Endothelial cell of umbilical vein (primary cell): Measurements from ENCODE around the gene MSH3. TPM values are rescaled to one million over a fixed set of nuclear protein-coding genes. Genes with fewer than 3 reads are reported as not detected.

Experiments used
- BruUV-seq: library from RNA; stranded (reverse); fragments of 400-500 nt; replicated peaks from 2 replicates; lab custom pipeline; 2021; lab: Mats Ljungman, UMichigan
- CTCF ChIA-PET: fragments of 300-600, 350-600 bp; sonication (Branson Sonifier 250); formaldehyde crosslinking; loops from one replicate; lab custom pipeline; 2021; ENCODE audit warnings: antibody characterized with exemption, inconsistent platforms; lab: Charles Lee
- POLR2A ChIA-PET: fragments of 300-600, 350-600 bp; sonication (Branson Sonifier 250); formaldehyde crosslinking; loops from one replicate; lab custom pipeline; 2021; ENCODE audit warnings: antibody characterized with exemption, inconsistent platforms; lab: Charles Lee
- DNase-seq: peaks from one replicate; pipeline ENCODE4 v3.0.0-alpha.2; 2011; ENCODE audit warnings: low read depth, low spot score
- FAIRE-seq: peaks from 2 replicates; lab custom pipeline; 2011; peaks lifted over from hg19 to GRCh38; lab: Jason Lieb, UNC
- H2AFZ ChIP-seq: 2 replicates; pipeline ENCODE4 v1.6.0; 2012; ENCODE audit warnings: low read depth, low read length, control low read depth, inconsistent platforms
- H3K27ac ChIP-seq: 2 replicates; pipeline ENCODE4 v1.5.1; 2011; ENCODE audit warnings: low read depth, mild to moderate bottlenecking, control low read depth, low read length, moderate library complexity; ENCODE audit not compliant: insufficient read depth
- H3K27me3 ChIP-seq, 2 experiments: 2 replicates each; pipeline versions ENCODE4 v1.6.0 to v1.6.1; 2011; ENCODE audit warnings: low read length in 2 of 2, mixed read lengths in 1 of 2; ENCODE audit not compliant: control insufficient read depth in 2 of 2, insufficient read depth in 2 of 2
- H3K36me3 ChIP-seq, 2 experiments: 2 replicates in 1 of 2; 3 replicates in 1 of 2; pipeline ENCODE4 v1.5.1; 2011; ENCODE audit warnings: low read length in 2 of 2, mild to moderate bottlenecking in 1 of 2, moderate library complexity in 1 of 2; ENCODE audit not compliant: control insufficient read depth in 2 of 2, insufficient read depth in 2 of 2; ENCODE audit errors: extremely low read depth in 1 of 2
- H3K4me1 ChIP-seq: 3 replicates; pipeline ENCODE4 v1.5.1; 2011; ENCODE audit warnings: mild to moderate bottlenecking, low read length; ENCODE audit not compliant: control insufficient read depth, insufficient read depth; ENCODE audit errors: extremely low read depth
- H3K4me2 ChIP-seq: 2 replicates; pipeline ENCODE4 v1.6.1; 2011; ENCODE audit warnings: low read length, control low read depth, mixed read lengths; ENCODE audit not compliant: insufficient read depth
- H3K4me3 ChIP-seq, 3 experiments: fragments of 200-600 bp in 1 of 3; sonication (generic), shearing (Covaris generic) in 1 of 3; replicated peaks in 1 of 3; 2 replicates each; pipeline ENCODE4 v1.5.1; 2011 to 2016; ENCODE audit warnings: control low read depth in 3 of 3, low read length in 3 of 3, mild to moderate bottlenecking in 2 of 3, inconsistent platforms in 1 of 3, low read depth in 1 of 3, moderate library complexity in 1 of 3; ENCODE audit not compliant: insufficient read depth in 1 of 3
- H3K79me2 ChIP-seq: 2 replicates; pipeline ENCODE4 v1.6.0; 2012; ENCODE audit warnings: low read length, inconsistent platforms; ENCODE audit not compliant: control insufficient read depth, insufficient read depth
- H3K9ac ChIP-seq: replicated peaks from 2 replicates; pipeline ENCODE3; 2011; ENCODE audit warnings: low read length, control low read depth; ENCODE audit not compliant: insufficient read depth; ENCODE audit errors: extremely low read depth
- H3K9me1 ChIP-seq: replicated peaks from 3 replicates; pipeline ENCODE4 v1.6.0; 2011; ENCODE audit warnings: mild to moderate bottlenecking, low read length; ENCODE audit not compliant: control insufficient read depth, insufficient read depth; ENCODE audit errors: extremely low read depth
- H3K9me3 ChIP-seq: replicated peaks from 2 replicates; pipeline ENCODE4 v1.5.1; 2012; ENCODE audit warnings: low read length, inconsistent platforms; ENCODE audit not compliant: control insufficient read depth, insufficient read depth
- H4K20me1 ChIP-seq: replicated peaks from 2 replicates; pipeline ENCODE3; 2011; ENCODE audit warnings: mild to moderate bottlenecking, low read length; ENCODE audit not compliant: control insufficient read depth, insufficient read depth; ENCODE audit errors: extremely low read depth
- EZH2 ChIP-seq: IDR thresholded peaks from 2 replicates; pipeline ENCODE4 v1.6.1; 2012; ENCODE audit warnings: borderline replicate concordance, low read depth, mild to moderate bottlenecking, moderate library complexity, low read length, inconsistent platforms; ENCODE audit not compliant: severe bottlenecking
- FOS ChIP-seq: IDR thresholded peaks from 2 replicates; pipeline ENCODE4 v1.6.1; 2011; ENCODE audit warnings: mild to moderate bottlenecking, low read length, moderate library complexity, borderline replicate concordance; ENCODE audit not compliant: insufficient read depth
- GATA2 ChIP-seq: IDR thresholded peaks from 2 replicates; pipeline ENCODE4 v1.7.0; 2011; ENCODE audit warnings: low read depth, mild to moderate bottlenecking, moderate library complexity, mixed read lengths, low read length; ENCODE audit not compliant: insufficient read length, insufficient read depth
- JUN ChIP-seq: IDR thresholded peaks from 2 replicates; pipeline ENCODE4 v1.6.1; 2011; ENCODE audit warnings: borderline replicate concordance, low read depth; ENCODE audit not compliant: insufficient read length, insufficient read depth
- MYC ChIP-seq: IDR thresholded peaks from one replicate; pipeline ENCODE4 v1.6.1; 2011; ENCODE audit warnings: mild to moderate bottlenecking, low read depth, low read length
- POLR2A ChIP-seq: IDR thresholded peaks from 2 replicates; pipeline ENCODE4 v1.6.1; 2012; ENCODE audit warnings: low read depth, mild to moderate bottlenecking, control low read depth, low read length
- POLR2AphosphoS5 ChIP-seq: IDR thresholded peaks from 2 replicates; pipeline ENCODE4 v1.6.1; 2012; ENCODE audit warnings: low read depth, mild to moderate bottlenecking, control low read depth, low read length, moderate library complexity; ENCODE audit not compliant: insufficient read depth
- dilution Hi-C: fragments of 300-500 bp; cut with MboI; formaldehyde crosslinking; loops from one replicate; pipeline ENCODE4 v1.15.0; 2019; ENCODE audit warnings: low sequenced_read_pairs; ENCODE audit not compliant: extremely low pct_ligation_motif_present
- intact Hi-C: fragments of 100-400 bp; cut with micrococcal nuclease; formaldehyde crosslinking; loops from one replicate; pipeline ENCODE4 v1.10.0; 2022
- polyA plus RNA-seq, 4 experiments: library from polyadenylated mRNA; depleted of rRNA in 3 of 4; stranded (reverse) in 3 of 4; unstranded in 1 of 4; fragments of >200 nt; gene quantifications; 2 replicates each; pipeline versions ENCODE4 v1.2.1 to v1.2.3, GENCODE V29; 2011 to 2012; ENCODE audit warnings: missing spikeins in 1 of 4
- total RNA-seq: library from RNA; stranded (reverse); gene quantifications from 2 replicates; pipeline ENCODE4 v1.2.3, GENCODE V29; 2021
- TF ChIP-seq, protein P1 (sequence below), 2 donors: IDR thresholded peaks; 1 replicate in 1 of 2; 2 replicates in 1 of 2; pipeline ENCODE4 v1.5.1; 2011; ENCODE audit warnings: low read length in 2 of 2, mild to moderate bottlenecking in 2 of 2, moderate library complexity in 2 of 2, control low read depth in 1 of 2, inconsistent platforms in 1 of 2, low read depth in 1 of 2; ENCODE audit not compliant: insufficient read depth in 1 of 2; ENCODE audit errors: extremely low read depth in 1 of 2
- TF ChIP-seq, protein P2 (sequence below): IDR thresholded peaks from 2 replicates; pipeline ENCODE4 v1.6.1; 2011; ENCODE audit not compliant: insufficient read depth, insufficient read length

Gene MSH3
- total and polyA plus RNA-seq, 2 donors (not counting 3 experiments of a cell fraction or from before 2014, with no cell fraction given): 2.0 to 13.0 TPM

DNA sequence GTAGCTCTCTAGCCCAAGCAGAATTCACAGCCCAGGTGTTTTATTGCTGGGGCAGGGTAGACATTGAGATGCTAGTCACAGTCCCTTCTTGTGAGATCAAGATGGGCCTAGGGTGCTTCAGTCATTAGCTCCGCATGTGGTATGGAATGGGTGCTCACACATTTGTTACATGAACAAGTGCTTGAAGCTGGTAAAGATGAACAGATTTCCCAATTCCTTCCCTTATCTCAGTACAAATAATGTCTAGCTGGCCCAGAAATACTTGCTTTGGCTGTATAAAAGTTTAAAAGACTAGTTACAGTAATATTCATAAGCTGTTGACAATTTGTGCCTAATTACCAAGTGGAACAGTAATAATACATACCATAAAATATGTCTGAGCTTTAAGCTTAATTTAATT is 143.7 kb downstream of the MSH3 start:
- no peak overlapping the region for H3K4me3 ChIP-seq
- ChIA-PET CTCF (interaction anchor here (0.7 to 1.9 kb wide), 4 partner anchors 10 to 310 kb away, joined by 3 to 4 read pairs (median 4); no protein-coding TSS in a partner anchor), POLR2A (no interaction called here)
- intact Hi-C loops: no loop called here
- H4K20me1 ChIP-seq: no peaks in the 10 kb centered on the region
- no TSS peak for BruUV-seq
- H3K9ac ChIP-seq: no peak overlapping the region
- no peak overlapping the region for H3K27ac ChIP-seq
- H3K9me1 ChIP-seq: no peaks in the 10 kb centered on the region
- no peaks in the 10 kb centered on the region for H3K9me3 ChIP-seq
- DNase-seq (no peak), FAIRE-seq (no peak)
- TF ChIP-seq FOS: no peak
- TF ChIP-seq JUN: no peak
- TF ChIP-seq POLR2AphosphoS5: no peak
- TF ChIP-seq EZH2: no peak
- no peak for TF ChIP-seq POLR2A
- TF ChIP-seq MYC: no peak
- TF ChIP-seq, protein P1, sequence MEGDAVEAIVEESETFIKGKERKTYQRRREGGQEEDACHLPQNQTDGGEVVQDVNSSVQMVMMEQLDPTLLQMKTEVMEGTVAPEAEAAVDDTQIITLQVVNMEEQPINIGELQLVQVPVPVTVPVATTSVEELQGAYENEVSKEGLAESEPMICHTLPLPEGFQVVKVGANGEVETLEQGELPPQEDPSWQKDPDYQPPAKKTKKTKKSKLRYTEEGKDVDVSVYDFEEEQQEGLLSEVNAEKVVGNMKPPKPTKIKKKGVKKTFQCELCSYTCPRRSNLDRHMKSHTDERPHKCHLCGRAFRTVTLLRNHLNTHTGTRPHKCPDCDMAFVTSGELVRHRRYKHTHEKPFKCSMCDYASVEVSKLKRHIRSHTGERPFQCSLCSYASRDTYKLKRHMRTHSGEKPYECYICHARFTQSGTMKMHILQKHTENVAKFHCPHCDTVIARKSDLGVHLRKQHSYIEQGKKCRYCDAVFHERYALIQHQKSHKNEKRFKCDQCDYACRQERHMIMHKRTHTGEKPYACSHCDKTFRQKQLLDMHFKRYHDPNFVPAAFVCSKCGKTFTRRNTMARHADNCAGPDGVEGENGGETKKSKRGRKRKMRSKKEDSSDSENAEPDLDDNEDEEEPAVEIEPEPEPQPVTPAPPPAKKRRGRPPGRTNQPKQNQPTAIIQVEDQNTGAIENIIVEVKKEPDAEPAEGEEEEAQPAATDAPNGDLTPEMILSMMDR (IDR thresholded peaks at IDR 0.05; ENCODE audit: extremely low read depth in 1 of 2, insufficient read depth in 1 of 2, low read depth in 1 of 2, low read length in 2 of 2): no peak
- TF ChIP-seq, protein P2, sequence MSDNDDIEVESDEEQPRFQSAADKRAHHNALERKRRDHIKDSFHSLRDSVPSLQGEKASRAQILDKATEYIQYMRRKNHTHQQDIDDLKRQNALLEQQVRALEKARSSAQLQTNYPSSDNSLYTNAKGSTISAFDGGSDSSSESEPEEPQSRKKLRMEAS: no peak
- no peak for TF ChIP-seq GATA2
- no peaks in the 10 kb centered on the region for H3K79me2 ChIP-seq
- peaks cover 0 to 2% of the 10 kb centered on the region in 2 experiments for H3K36me3 ChIP-seq
- no peaks in the 10 kb centered on the region for H3K4me1 ChIP-seq
- no peak overlapping the region for H3K4me2 ChIP-seq
- no peak overlapping the region for H2AFZ ChIP-seq
- dilution Hi-C loops: no loop called here
- H3K27me3 ChIP-seq: no peaks in the 10 kb centered on the region
